Amygdala (tissue), 56 donors: ENCODE results near the gene CLDN6.
"Not testable (repeated sequence)": the region's sequence is repeated elsewhere in the genome, so short reads cannot be mapped to it uniquely, and the experiment has no call there.

Experiments used
- DNase-seq, 56 donors: peaks; one replicate each; lab custom pipeline; 2025; lab: John Stamatoyannopoulos, UW

Gene CLDN6, protein sequence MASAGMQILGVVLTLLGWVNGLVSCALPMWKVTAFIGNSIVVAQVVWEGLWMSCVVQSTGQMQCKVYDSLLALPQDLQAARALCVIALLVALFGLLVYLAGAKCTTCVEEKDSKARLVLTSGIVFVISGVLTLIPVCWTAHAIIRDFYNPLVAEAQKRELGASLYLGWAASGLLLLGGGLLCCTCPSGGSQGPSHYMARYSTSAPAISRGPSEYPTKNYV

GRCh38 chr16:3017794-3018506 lies at the start of gene CLDN6:
CLDN6 (minus strand) TSS chr16:3018183; CDS start chr16:3016021, 2,162 bp downstream.
- DNase-seq, result peak in 2 of 56 donors; percentile 14 to 35

DNA sequence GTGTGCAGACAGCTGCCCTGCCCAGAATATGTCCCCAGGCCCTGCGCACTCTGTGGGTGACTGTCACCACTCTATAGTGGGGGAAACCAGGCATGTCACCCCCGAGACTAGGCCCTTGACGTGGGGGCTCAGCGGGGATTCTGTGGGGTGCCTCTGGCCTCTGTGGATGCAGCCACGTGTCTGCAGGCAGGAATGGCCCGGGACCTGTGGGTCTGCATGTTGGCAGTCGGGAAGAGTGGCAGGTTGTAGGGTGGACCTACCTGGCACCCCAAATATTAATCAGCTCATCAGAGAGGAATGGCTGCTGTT lies 48.4 kb upstream of the CLDN6 start:
- DNase-seq, result no peak

- DNase-seq, result no peak
Observed at GRCh38 chr16:3065742-3066439, 47.9 kb upstream of the CLDN6 start.

DNA sequence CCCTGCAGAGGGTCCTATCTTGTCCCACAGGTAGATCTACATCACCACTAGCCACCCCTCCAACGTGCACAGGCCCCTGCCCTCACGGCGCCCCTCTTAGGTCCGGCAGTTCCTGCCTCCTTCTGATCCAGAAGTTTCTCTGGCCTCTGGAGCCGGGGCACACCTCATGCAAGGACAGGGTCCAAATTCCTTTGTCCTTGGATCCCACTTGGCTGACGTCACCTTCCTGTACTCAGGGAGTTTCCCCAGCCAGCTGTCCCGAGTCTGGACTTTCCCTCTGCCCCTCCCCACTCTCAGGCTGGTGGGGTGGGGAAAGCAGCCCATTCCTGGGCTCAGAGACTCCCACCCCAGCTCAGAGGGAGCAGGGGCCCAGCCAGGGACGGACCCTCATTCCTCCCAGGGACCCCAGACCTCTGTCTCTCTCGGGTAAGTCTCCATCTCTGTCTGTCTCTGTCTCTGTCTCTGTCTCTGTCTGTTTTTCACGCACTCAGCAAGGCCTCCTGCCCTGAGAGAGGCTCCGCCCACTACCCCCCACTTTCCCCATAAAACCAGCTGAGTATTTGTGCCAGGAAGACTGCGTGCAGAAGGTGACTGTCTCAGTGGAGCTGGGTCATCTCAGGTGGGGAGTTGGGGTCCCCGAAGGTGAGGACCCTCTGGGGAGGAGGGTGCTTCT lies 47.2 kb upstream of the CLDN6 start, which contains the start of gene IL32:
Gene IL32, plus strand, starts transcription at position 572 of the 673 bp plus-strand sequence. CDS start 172 bp downstream, outside the sequence.
- no peak for DNase-seq

GRCh38 chr16:3063625-3064386 lies 45.8 kb upstream of the CLDN6 start:
- no peak for DNase-seq

- DNase-seq, result no peak
Observed at GRCh38 chr16:3062553-3062952, 44.6 kb upstream of the CLDN6 start.

- DNase-seq, result no peak
Observed at GRCh38 chr16:3060339-3061127, 42.5 kb upstream of the CLDN6 start.

GRCh38 chr16:3059723-3060242 lies 41.8 kb upstream of the CLDN6 start:
- DNase-seq, result no peak

DNA sequence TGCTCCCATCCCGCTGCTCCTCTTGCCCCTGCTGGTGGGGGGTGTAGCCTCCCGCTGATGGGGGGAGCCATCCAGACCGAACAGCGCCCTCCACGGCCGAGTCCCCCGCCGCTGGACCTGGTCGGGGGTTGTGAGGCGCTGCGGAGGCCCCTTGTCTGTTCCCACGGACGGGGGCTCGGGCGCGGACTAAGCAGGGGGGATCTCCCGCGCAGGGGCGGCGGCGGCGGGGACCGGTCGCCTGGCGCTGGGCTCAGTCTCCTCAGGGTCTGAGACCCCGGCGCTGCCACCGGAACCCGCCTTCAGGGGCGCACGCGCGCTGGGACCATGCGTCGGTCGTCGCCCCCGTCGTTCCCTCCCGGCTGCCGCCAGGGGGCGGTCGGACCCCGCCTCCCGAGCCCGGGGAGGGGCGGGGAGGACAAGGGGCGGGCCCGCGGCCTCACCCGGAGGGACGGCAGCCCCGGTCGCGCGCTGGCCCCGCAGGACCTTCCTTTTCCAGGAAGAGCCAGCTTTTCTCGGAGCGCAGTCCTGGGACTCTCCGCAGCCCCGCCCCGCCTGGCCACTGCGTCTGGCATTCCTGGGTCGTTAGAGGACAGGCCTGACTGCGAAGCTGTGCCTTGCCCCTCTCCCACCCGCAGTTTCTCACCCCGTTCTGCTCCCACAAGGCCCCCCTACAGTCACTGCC lies 41.2 kb upstream of the CLDN6 start:
- DNase-seq, result peak in 51 of 56 donors; percentile 6 to 84 (median 61)

DNA sequence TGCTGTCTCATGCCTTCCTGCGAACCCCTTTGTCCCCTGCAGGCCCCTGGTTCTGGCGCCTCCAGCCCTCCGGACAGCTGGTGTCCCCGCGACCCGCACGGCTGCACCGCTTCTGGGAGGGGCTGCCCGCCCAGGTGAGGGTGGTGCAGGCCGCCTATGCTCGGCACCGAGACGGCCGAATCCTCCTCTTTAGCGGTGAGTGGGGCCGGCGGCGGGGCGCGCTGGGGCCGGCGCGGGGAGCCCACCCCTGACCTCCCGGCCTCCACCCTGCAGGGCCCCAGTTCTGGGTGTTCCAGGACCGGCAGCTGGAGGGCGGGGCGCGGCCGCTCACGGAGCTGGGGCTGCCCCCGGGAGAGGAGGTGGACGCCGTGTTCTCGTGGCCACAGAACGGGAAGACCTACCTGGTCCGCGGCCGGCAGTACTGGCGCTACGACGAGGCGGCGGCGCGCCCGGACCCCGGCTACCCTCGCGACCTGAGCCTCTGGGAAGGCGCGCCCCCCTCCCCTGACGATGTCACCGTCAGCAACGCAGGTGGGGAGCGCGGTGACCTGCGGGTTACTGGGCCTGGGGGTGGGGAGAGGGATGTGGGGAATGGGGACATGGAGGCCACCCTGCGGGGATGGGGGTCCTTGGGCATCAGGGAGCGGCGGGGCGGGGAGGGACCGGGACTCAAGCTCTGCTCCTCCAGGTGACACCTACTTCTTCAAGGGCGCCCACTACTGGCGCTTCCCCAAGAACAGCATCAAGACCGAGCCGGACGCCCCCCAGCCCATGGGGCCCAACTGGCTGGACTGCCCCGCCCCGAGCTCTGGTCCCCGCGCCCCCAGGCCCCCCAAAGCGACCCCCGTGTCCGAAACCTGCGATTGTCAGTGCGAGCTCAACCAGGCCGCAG lies 40.4 kb upstream of the CLDN6 start:
- DNase-seq, result peak in 19 of 56 donors; percentile 4 to 47 (median 27)

- no peak for DNase-seq
Observed at GRCh38 chr16:3057181-3058138, 39.5 kb upstream of the CLDN6 start.

DNA sequence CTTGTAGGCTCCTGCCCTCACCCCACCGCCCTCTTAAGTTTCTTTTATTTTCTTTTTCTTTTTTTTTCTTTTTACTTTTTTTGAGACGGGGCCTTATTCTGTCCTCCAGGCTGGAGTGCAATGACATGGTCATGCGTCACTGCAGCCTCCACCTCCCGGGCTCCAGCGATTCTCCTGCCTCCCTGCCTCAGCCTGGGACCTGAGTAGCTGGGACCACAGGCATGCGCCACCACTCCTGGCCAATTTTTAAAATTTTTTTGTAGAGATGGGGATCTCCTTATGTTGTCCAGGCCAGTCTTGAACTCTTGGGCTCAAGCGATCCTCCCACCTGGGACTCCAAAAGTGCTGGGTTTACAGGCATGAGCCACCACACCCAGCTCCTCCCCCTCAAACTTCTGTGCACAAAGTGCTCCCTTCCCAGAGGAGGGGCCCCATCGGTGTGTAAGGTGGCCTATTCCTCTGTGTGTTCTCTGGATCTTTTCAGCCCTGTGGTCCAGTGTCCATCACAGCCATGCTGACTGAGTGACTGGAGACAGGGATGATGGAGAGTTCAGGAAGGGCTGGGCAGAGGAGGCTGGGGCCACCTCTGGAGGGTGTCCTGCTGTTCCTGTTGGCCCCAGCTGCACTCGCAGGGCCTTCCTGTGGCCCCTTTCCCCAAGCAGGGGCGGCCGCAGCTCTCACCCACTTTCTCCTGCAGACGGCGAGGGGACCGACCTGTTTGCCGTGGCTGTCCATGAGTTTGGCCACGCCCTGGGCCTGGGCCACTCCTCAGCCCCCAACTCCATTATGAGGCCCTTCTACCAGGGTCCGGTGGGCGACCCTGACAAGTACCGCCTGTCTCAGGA lies 38.6 kb upstream of the CLDN6 start:
- DNase-seq, result no peak

GRCh38 chr16:3055734-3056115 lies 37.7 kb upstream of the CLDN6 start:
- not testable (repeated sequence) for DNase-seq

DNA sequence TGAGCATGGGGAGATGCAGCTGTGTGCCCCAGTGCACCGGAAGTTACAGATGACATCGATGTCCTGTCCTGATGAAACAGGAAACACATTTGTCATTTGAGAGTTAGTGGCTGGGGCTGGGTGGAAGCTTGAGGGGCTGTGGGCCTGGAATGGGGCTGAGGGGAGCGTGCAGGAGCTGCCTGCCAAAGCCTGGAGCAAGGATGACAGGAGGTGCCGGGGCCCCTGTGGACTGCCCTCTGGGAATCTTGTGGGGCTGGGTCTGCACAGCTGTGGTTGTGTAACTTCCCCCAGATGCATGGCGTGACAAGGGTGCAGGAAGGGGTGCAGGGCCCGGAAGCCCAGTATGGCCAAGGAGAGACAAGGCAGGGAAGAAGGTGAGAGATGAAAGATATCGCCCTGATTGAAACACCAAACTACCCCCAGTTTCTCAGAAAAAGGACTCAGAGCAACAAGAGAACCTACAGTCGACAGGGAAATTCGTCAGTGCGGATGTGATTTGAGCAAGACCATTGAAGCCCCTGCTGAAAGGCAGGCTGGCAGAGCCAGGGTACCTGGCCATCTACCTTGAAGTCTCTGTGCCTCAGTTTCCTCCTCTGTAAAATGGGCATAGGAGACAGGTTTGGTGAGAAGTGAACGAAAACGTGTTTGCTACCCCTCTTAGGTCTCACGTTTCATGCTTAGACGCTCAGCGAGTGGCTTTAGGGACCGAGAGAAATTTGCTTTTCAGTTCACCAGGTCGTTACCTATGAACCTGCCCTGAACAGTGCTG lies 37.2 kb upstream of the CLDN6 start:
- no peak for DNase-seq

GRCh38 chr16:3053330-3053710 lies 35.3 kb upstream of the CLDN6 start:
- not testable (repeated sequence) for DNase-seq
